Measurements from ENCODE around the gene TSSC4. TPM values are rescaled to one million over a fixed set of nuclear protein-coding genes. Genes with fewer than 3 reads are reported as not detected.

TSSC4 gene
- total RNA-seq, 1 donor from 2014 or later = 40.6 TPM

GRCh38 chr11:2443881-2444820 is 43.6 kb downstream of the TSSC4 start, which contains the start of gene TRPM5:
Gene TRPM5 (minus strand): TSS chr11:2444514. CDS start chr11:2423036, 21,478 bp downstream.
- intact Hi-C loops (cut with DNase I) = no loop called here
- peak within 1 kb of the TSS; percentile 57 for H3K4me3 ChIP-seq
- peak; percentile 73 for DNase-seq
- peaks cover 29% of the 10 kb centered on the region for H3K4me1 ChIP-seq
- H3K27me3 ChIP-seq = peaks cover 9% of the 10 kb centered on the region
- H3K27ac ChIP-seq = no peak within 1 kb of the TSS
- no peaks in the 10 kb centered on the region for H3K9me3 ChIP-seq
- H3K36me3 ChIP-seq = no peaks in the 10 kb centered on the region
- peak; percentile 56 for ATAC-seq
- no peak for TF ChIP-seq CTCF (IDR thresholded peaks at IDR 0.05)

- H3K4me3 ChIP-seq = peak within 1 kb of the TSS; percentile 57
- peak; percentile 2 for TF ChIP-seq CTCF (IDR thresholded peaks at IDR 0.05)
- DNase-seq (peak; percentile 92), ATAC-seq (peak; percentile 90)
- H3K27ac ChIP-seq = no peak within 1 kb of the TSS
- H3K4me1 ChIP-seq = peaks cover 29% of the 10 kb centered on the region
- intact Hi-C loops (cut with DNase I) = no loop called here
- H3K9me3 ChIP-seq = no peaks in the 10 kb centered on the region
- peaks cover 9% of the 10 kb centered on the region for H3K27me3 ChIP-seq
- no peaks in the 10 kb centered on the region for H3K36me3 ChIP-seq
These were observed 44.5 kb downstream of the TSSC4 start, which contains the start of gene KCNQ1 for GRCh38 chr11:2444821-2445745. Gene KCNQ1 (plus strand): TSS chr11:2445008. CDS start chr11:2445099, 91 bp downstream.

- DNase-seq (peak; percentile 80), ATAC-seq (peak; percentile 29)
- TF ChIP-seq CTCF (IDR thresholded peaks at IDR 0.05) = no peak
- Histone ChIP-seq H3K9me3 (no peaks in the 10 kb centered on the region), H3K4me3 (peak overlapping the region; percentile 57), H3K27ac (no peak overlapping the region), H3K4me1 (peaks cover 29% of the 10 kb centered on the region), H3K36me3 (no peaks in the 10 kb centered on the region), H3K27me3 (peaks cover 9% of the 10 kb centered on the region)
- intact Hi-C loops (cut with DNase I) = no loop called here
These were observed 45.4 kb downstream of the TSSC4 start for GRCh38 chr11:2445746-2446551.

- peak; percentile 76 for DNase-seq
These were observed 46.2 kb downstream of the TSSC4 start for GRCh38 chr11:2446590-2447252.

More at GRCh38 chr11:2446590-2447252, 46.2 kb downstream of the TSSC4 start:
- intact Hi-C loops (cut with DNase I) = no loop called here
- H3K36me3 ChIP-seq = no peaks in the 10 kb centered on the region
- peak overlapping the region; percentile 57 for H3K4me3 ChIP-seq
- no peaks in the 10 kb centered on the region for H3K9me3 ChIP-seq
- TF ChIP-seq CTCF (IDR thresholded peaks at IDR 0.05) = no peak
- ATAC-seq = peak; percentile 2
- H3K4me1 ChIP-seq = peaks cover 29% of the 10 kb centered on the region
- H3K27me3 ChIP-seq = peaks cover 9% of the 10 kb centered on the region
- H3K27ac ChIP-seq = peak overlapping the region; percentile 47
